HG03103 (cell line): ENCODE measurements around the gene NKX1-2.

Experiments used
- ATAC-seq: cut with Tn5 transposase; IDR thresholded peaks from one replicate; pipeline ENCODE4 v1.9.1; 2021; ENCODE audit warnings: low read depth; ENCODE audit not compliant: unreplicated experiment

The NKX1-2 gene

DNA sequence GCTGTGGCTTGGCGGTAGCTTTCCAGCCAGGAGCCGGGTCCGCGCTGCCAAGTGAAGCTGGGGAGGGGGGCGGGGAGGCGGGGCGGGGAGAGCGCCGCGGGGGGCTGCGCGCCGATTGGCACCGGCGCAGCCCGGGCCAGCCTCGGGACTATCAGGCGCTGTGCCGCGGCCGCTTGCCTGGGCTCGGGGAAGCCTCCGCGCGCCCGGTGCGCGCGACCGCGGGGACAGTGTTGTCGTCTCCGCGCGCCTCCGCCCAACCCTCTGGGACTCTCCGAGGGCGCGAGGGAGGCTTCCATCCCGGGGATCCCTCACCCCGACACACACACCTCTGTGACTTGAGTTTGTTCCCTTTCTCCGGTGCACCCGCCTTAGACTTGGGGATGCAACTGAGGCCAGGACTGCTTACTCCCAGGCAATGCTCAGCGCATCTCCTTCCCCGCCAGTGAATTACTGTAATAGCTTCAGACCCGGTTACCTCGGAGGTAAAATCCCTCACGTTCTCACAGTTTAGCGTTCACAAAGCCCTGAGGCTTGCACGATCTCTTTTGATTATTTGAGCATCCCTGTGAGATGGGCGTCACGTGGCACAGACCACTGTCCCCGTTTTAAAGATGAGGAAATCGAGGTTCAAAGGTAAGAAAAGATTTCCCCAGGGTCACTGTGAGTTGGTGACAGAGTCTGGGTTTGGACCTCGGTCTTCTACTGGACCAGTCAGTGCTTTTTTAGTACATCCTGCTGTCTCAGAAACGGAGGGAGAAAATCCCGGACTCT, at the start of gene NKX1-2:
NKX1-2 (minus strand) TSS at position 24 of the 771 bp plus-strand sequence. CDS start 92 bp downstream, outside the sequence.
- ATAC-seq = no peak

DNA sequence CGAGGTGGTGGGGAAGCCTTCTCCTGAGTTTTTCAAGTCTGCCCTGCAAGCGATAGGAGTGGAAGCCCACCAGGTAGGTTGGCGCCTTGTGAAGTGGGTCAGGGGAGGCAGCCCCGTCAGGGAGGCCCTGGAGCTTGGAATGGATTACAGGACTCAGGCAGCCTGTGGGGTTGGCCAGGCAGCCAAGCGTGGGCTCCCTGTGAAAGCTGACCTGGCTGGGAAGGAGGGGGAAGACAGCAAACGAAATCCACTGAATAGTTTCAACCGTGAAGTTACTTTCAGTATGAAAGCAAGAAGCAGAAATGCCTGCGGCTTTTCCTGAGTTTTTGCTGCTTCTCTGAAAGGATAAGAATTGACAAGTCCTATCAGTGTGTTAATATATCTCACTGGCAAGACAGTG, 48.2 kb upstream of the NKX1-2 start:
- no peak for ATAC-seq

DNA sequence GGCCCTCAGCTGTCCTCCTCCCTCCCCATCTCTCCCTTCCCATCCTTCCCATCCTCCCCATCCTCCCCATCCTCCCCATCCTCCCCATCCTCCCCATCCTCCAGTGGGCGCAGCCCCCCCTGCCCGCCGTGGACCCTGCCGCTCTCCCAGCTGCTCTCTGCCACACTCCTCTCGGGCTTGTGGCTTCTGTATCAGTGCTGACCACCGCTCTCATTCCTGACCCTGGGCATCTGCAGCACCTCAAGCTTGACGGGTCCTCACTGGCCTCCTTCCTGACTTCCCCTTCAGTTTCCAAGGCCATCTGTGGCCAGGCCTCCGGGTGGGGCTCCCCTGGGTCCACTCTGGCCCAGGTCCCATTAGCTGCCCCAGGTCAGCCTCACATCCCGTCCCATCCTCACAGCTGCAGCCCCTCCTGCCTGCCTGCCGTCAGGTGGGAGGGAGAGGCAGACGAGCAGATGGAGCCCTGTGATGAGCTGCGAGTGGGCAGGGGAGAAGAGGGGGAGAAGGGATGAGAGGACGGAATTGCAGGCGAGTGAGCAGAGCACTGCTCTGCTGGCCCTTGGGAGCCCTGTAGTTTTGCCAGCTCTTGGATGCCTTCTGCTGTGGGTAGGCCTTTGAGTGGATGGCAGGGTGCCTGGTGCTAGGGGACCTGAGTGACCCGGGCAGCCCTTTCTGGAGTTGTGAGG, 47.5 kb upstream of the NKX1-2 start:
- no peak for ATAC-seq

- no peak for ATAC-seq
Observed at GRCh38 chr10:124496620-124497019, 46.8 kb upstream of the NKX1-2 start.

DNA sequence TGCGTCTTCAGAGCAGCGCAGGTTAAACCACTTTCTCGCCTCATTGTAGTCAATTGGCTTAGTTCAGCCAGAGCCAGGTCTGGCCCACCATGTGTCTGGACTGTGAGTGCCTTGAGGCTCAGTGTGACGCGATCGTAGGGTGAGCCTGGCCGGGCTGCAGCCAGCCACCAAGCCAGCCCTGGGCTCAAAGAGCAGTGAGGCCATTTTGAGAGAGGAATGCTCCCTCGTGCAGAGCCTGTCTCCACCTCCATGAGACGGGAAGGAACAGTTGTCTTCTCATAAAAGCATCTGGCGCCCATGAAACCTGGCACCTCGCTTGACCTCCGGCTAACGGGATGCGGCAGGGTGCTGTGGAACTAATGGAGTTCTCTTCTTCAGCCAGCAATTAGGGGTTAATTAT, 46.3 kb upstream of the NKX1-2 start:
- ATAC-seq = no peak

- no peak for ATAC-seq
Observed at GRCh38 chr10:124495725-124496124, 45.9 kb upstream of the NKX1-2 start.

GRCh38 chr10:124495162-124495561, 45.3 kb upstream of the NKX1-2 start:
- ATAC-seq = no peak

DNA sequence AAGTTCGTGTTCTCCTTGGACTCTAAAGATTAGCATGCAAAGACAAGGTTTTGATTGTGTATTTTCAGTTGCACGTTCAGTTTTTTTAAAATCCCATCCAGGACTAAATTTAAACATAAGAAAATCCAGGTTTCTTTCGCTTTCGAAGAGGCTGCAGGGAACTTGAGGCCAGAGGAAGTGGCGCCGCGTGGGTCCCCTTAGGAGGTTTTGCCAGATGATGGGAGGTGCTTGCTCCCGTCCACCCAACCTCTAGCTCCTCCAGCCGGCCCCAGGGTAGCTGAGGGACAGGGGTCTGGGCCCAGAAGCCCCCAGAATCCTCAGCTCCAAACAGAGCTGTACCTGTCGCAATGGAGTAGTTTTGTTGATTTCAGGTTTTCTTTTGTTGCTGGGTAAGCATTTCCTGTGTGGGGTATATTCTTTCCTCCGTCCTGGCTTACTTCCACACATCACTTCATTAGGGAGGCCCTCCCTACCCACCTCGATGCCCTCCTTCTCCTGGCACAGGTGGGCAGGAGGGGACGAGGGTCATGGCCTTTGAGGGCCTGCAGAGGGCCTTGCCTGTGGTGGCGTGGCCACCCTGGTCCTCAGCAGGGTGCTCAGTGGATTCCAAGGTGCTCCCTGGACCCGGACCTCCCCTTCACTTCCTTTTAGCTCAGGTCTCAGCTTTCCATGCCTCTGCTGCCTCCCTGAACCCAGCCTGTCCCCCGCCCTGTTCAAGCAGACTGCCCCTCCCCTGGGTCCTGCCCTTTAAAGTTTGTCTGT, 44.4 kb upstream of the NKX1-2 start:
- ATAC-seq = no peak

- ATAC-seq = no peak
Observed at GRCh38 chr10:124493214-124493882, 43.5 kb upstream of the NKX1-2 start.

DNA sequence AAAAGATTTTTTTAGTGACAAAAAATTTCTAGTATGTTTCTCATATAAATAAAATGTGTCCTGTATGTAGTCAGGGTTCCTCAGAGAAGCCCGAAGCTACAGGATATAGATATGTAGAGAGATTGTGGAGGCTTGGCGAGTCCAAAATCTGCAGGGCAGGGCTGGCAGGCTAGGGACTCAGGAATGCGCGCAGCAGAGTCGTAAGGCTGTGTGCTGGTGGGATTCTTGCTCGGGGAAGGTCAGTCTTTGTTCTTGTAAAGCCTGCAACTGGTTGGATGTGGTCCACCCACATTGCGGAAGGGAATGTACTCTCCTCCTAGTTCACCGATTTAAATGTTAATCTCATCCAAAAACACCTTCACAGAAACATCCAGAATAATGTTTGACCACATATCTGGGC, 42.4 kb upstream of the NKX1-2 start:
- no peak for ATAC-seq

DNA sequence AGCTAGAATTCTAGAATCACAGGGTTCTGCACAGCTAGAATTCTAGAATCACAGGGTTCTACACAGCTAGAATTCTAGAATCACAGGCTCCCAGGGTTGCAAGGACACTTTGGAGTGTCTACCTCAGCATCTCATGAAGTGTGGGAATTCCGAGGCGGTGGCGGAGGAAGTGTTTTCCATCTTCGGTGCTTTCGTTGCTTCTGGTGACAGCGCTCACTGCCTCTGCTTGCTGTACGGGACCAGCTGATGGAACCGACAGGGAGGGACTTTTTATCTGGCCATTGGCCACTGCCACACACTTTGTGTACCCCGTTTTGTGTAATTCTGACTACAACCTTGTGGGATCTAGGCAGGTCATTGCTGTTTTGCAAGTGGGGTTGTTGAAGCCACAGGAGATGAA, 41.3 kb upstream of the NKX1-2 start:
- ATAC-seq = no peak

DNA sequence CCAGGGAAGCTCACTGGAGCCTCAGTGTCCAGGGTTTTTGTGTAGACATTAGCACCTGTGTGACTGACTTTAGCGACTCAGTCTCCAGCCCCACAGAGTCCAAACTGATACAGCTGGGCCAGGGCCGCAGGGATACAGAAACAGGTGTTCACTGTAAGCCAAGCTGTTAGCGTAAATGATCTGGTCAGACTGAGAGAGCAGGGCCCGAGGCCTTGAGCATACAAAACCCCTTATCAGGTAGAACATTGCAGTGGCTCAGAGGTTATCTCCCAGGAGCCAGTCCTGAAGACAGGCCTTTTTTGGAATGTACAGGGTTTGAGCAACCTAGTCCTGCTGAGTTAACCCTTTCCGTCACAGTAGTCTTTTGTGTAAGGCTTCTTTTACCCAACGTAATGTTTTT, 36.8 kb upstream of the NKX1-2 start:
- ATAC-seq = no peak

DNA sequence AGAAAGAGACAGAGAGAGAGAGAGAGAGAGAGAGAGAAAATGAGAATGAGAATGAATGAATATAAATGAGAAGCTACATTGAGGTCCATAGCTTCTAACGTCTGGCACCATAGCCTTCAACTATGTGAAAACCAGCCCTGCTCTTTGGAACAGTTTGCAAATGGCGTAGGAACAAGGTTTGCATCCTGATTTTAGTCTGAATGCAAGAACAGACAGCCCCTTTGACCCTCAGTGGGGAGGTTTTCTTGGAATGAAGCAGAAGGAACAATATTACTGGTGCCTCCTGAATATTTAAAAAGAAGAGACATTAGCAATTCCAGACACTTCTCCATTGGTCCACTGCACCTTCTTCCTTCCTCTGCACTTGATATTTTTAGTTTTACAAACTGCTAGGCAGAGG, 34.8 kb upstream of the NKX1-2 start:
- no peak for ATAC-seq

DNA sequence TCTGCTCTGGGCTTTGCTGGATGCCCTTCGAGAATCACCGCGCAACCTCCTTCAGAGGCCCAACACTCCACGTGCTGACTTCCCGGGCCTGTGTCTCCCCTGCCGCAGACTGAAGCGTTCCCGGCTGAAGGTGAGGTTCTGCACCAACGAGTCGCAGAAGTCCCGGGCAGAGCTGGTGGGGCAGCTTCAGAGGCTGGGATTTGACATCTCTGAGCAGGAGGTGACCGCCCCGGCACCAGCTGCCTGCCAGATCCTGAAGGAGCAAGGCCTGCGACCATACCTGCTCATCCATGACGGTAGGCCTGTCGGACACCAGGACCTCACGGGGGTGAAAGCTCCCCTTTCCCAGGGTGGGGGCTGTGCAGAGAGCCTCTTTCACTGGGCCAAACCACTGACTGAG, 34.2 kb upstream of the NKX1-2 start:
- ATAC-seq = no peak

DNA sequence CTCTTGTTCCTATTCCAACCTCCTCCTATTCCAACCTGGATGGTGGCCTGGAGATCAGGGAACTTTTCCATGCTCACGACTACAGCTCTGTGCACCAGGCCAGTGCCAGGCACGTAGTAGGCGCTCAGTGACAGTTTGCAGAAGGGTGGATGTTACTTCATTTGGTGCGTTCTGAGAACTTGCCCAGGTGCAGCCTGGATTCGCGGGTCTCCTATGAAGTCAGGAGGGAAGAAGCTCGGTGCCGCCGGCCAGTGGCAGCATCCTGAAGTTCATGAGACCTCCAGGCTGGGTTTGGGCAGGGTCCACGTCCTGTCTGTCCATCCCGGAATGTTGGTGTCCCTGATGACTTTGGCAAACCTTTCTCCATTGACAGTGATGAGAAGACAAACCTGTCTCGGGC, 33.0 kb upstream of the NKX1-2 start:
- no peak for ATAC-seq

GRCh38 chr10:124482236-124482800, 32.5 kb upstream of the NKX1-2 start:
- ATAC-seq = no peak

- no peak for ATAC-seq
Observed at GRCh38 chr10:124481717-124482116, 31.9 kb upstream of the NKX1-2 start.

GRCh38 chr10:124480860-124481259, 31.0 kb upstream of the NKX1-2 start:
- ATAC-seq = no peak

GRCh38 chr10:124478515-124478914, 28.7 kb upstream of the NKX1-2 start:
- ATAC-seq = no peak

- no peak for ATAC-seq
Observed at GRCh38 chr10:124477614-124478363, 28.0 kb upstream of the NKX1-2 start.
